ENCODE results near the gene NTN1. TPM values are rescaled to one million over a fixed set of nuclear protein-coding genes. Genes with fewer than 3 reads are reported as not detected.

The NTN1 gene
- total and polyA plus RNA-seq, 9 donors, result 0.28 to 12.5 (median 1.8) TPM

- no peak overlapping the region for H3K4me3 ChIP-seq
- no peaks in the 10 kb centered on the region for H3K9me3 ChIP-seq
- H3K4me1 ChIP-seq (ENCODE audit: insufficient read depth), result no peaks in the 10 kb centered on the region
- no peaks in the 10 kb centered on the region for H3K27me3 ChIP-seq
- no peaks in the 10 kb centered on the region for H3K36me3 ChIP-seq
- intact Hi-C loops (cut with DNase I), result no loop called here
- no peak overlapping the region for H3K27ac ChIP-seq
- 86 to 89% (median 89%) methylated on average over 13 of the region's 13 CpGs for WGBS, 3 donors
- TF ChIP-seq CTCF (IDR thresholded peaks at IDR 0.05) (no peak), EP300 (IDR thresholded peaks at IDR 0.05) (no peak), POLR2A (IDR thresholded peaks at IDR 0.05) (no peak)
- DNase-seq, result no peak
Measured at GRCh38 chr17:9219631-9220397, 198.5 kb downstream of the NTN1 start.

DNA sequence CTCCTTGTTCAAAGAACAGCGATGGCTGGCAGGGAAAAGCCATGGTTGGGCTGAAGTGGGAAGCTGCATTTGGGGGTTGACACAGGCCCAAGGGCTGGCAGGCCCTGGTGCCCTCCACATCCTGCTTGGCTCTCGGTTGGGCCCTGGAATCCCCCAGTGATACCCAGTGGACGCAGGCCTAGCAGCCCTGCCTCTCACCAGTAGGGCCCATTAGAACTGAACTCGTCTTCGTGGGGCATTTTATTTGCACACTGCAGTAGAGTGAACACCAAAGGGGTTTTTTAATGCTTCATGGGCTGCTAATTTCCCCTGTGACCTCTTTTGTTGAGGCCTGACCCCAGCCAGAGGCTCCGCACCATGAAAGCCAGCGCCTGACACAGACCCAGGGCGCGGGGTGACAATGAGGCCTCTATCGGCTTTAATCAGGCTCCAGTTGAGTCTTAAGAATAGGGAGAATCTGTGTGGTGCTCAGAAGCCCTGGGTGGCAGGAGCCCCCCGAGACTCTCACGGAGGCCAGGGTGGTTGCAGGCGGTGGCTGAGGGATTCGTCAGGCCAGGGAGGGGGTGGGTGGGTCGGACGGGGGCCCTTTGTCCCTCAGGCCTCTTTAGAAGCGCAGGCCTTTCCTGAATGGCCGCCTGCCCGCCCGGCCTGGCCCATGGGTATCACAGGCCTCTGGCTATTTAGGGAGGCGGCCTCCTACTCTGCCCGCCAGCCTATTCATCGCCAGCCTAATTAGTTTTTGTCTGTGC lies 199.3 kb downstream of the NTN1 start:
- TF ChIP-seq CTCF (IDR thresholded peaks at IDR 0.05) (no peak), POLR2A (IDR thresholded peaks at IDR 0.05) (no peak), EP300 (IDR thresholded peaks at IDR 0.05) (no peak)
- no peak for DNase-seq
- intact Hi-C loops (cut with DNase I), result no loop called here
- Histone ChIP-seq H3K27me3 (no peaks in the 10 kb centered on the region), H3K36me3 (no peaks in the 10 kb centered on the region), H3K4me3 (no peak overlapping the region), H3K27ac (no peak overlapping the region), H3K4me1 (ENCODE audit: insufficient read depth) (no peaks in the 10 kb centered on the region), H3K9me3 (no peaks in the 10 kb centered on the region)
- 92 to 94% (median 94%) methylated on average over 23 of the region's 23 CpGs for WGBS, 3 donors

GRCh38 chr17:9221147-9221921 lies 200.0 kb downstream of the NTN1 start:
- no peak for TF ChIP-seq CTCF (IDR thresholded peaks at IDR 0.05)
- Histone ChIP-seq H3K27ac (no peak overlapping the region), H3K36me3 (no peaks in the 10 kb centered on the region), H3K4me1 (ENCODE audit: insufficient read depth) (no peaks in the 10 kb centered on the region), H3K9me3 (no peaks in the 10 kb centered on the region), H3K27me3 (no peaks in the 10 kb centered on the region), H3K4me3 (no peak overlapping the region)
- intact Hi-C loops (cut with DNase I), result no loop called here
- DNase-seq, result no peak
- WGBS, 3 donors, result 93 to 95% (median 94%) methylated on average over 25 of the region's 25 CpGs

DNA sequence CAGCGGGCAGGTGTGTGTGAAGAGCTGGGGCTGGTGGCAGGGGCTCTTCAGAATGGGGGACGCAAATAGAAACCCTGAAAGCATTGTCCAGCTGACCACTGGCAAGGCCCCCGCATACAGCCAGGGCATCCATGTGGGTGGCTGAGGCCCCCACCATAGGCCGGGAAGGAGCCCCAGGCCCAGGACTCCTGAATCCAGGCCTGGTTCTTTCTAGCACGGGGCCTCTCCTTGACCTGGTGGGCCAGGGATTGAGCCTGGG lies 200.5 kb downstream of the NTN1 start:
- DNase-seq, result no peak
- no peak overlapping the region for H3K27ac ChIP-seq
- TF ChIP-seq EP300 (IDR thresholded peaks at IDR 0.05) (no peak), CTCF (IDR thresholded peaks at IDR 0.05) (no peak), POLR2A (IDR thresholded peaks at IDR 0.05) (no peak)
- no peaks in the 10 kb centered on the region for H3K9me3 ChIP-seq
- no peak overlapping the region for H3K4me3 ChIP-seq
- WGBS, 3 donors, result 91 to 98% (median 97%) methylated on average over 5 of the region's 5 CpGs
- H3K27me3 ChIP-seq, result no peaks in the 10 kb centered on the region
- H3K4me1 ChIP-seq (ENCODE audit: insufficient read depth), result no peaks in the 10 kb centered on the region
- intact Hi-C loops (cut with DNase I), result no loop called here
- no peaks in the 10 kb centered on the region for H3K36me3 ChIP-seq

Data from ovary (tissue), 9 donors.